K562 (cell line): ENCODE data around the gene CYSRT1. TPM values are rescaled to one million over a fixed set of nuclear protein-coding genes. Genes with fewer than 3 reads are reported as not detected.

Experiments used
- ASH1L ChIP-seq: fragments of 450-650 bp; IDR thresholded peaks from 2 replicates; pipeline ENCODE4 v1.6.1; 2018; ENCODE audit warnings: borderline replicate concordance, mild to moderate bottlenecking, low read depth; ENCODE audit not compliant: partially characterized antibody
- ATF4 ChIP-seq: fragments of 450-650 bp; formaldehyde crosslinking; IDR thresholded peaks from 2 replicates; pipeline ENCODE4 v1.4.0; 2022; ENCODE audit warnings: mild to moderate bottlenecking, moderate library complexity
- GATAD2A ChIP-seq: fragments of 450-650 bp; IDR thresholded peaks from 2 replicates; pipeline ENCODE4 v1.6.1; 2017
- KDM5B ChIP-seq: fragments of 200-600 bp; sonication (generic); IDR thresholded peaks from 2 replicates; pipeline ENCODE4 v1.6.1; 2012; ENCODE audit warnings: low read depth, mild to moderate bottlenecking, moderate library complexity, low read length, control low read depth, inconsistent platforms; ENCODE audit not compliant: insufficient replicate concordance
- MBD2 ChIP-seq: sonication (generic); IDR thresholded peaks from 2 replicates; pipeline ENCODE4 v1.6.1; 2016; ENCODE audit warnings: low read depth, borderline replicate concordance
- NR1H2 ChIP-seq: sonication (generic); formaldehyde crosslinking; IDR thresholded peaks from 2 replicates; pipeline ENCODE4 v1.4.0; 2020; ENCODE audit warnings: mild to moderate bottlenecking, missing genetic modification reagents
- RBM25 ChIP-seq: fragments of 200-400 bp; formaldehyde crosslinking; IDR thresholded peaks from 2 replicates; pipeline ENCODE4 v1.6.1; 2018; ENCODE audit warnings: low read length, low read depth, moderate library complexity; ENCODE audit not compliant: severe bottlenecking
- SMAD1 ChIP-seq: fragments of 150-350 bp; IDR thresholded peaks from 2 replicates; pipeline ENCODE4 v1.6.1; 2014; ENCODE audit warnings: low read length, low read depth; ENCODE audit not compliant: partially characterized antibody
- SMARCA4 ChIP-seq: fragments of 450-650 bp; IDR thresholded peaks from 2 replicates; pipeline ENCODE4 v1.6.1; 2016
- SREBF1 ChIP-seq: fragments of 150-350 bp; IDR thresholded peaks from 2 replicates; pipeline ENCODE4 v1.6.1; 2014; ENCODE audit warnings: antibody characterized with exemption, low read depth, low read length, borderline replicate concordance
- UBTF ChIP-seq, 2 experiments: IDR thresholded peaks; 2 replicates each; pipeline ENCODE4 v1.6.1; 2012; ENCODE audit warnings: improper control_type of control experiment in 2 of 2, low read depth in 2 of 2, low read length in 2 of 2, borderline replicate concordance in 1 of 2
- ZBTB12 ChIP-seq: fragments of 250-450 bp; sonication (Bioruptor Pico); IDR thresholded peaks from 2 replicates; pipeline ENCODE4 v1.4.0; 2020
- ZBTB9 ChIP-seq: fragments of 450-650 bp; formaldehyde crosslinking; IDR thresholded peaks from 2 replicates; pipeline ENCODE4 v1.4.0; 2020; ENCODE audit warnings: mild to moderate bottlenecking, moderate library complexity
- ZFPM2 ChIP-seq: fragments of 250-450 bp; sonication (Bioruptor Pico); IDR thresholded peaks from 2 replicates; pipeline ENCODE4 v1.5.1; 2022; ENCODE audit warnings: mild to moderate bottlenecking
- ZNF3 ChIP-seq: fragments of 250-450 bp; sonication (Bioruptor Pico); IDR thresholded peaks from 2 replicates; pipeline ENCODE4 v1.5.0; 2021; ENCODE audit warnings: mild to moderate bottlenecking, moderate library complexity
- polyA plus RNA-seq, 8 experiments: library from polyadenylated mRNA; depleted of rRNA in 4 of 8; stranded (reverse) in 5 of 8; unstranded in 3 of 8; fragments of >200 nt; fragmentation: Nextera tagmentation in 2 of 8; fragmentation: Illumina TruSeq in 1 of 8; extraction: Ambion mirVana in 2 of 8; extraction: Trizol in 1 of 8; gene quantifications; 2 replicates each; pipeline versions ENCODE4 v1.2.1 to v1.2.3, GENCODE V29; 2011 to 2014; ENCODE audit warnings: inconsistent platforms in 1 of 8, missing spikeins in 1 of 8
- total RNA-seq, 7 experiments: library from RNA; depleted of rRNA in 6 of 7; stranded (reverse); fragments of >200 nt in 6 of 7; fragmentation: Illumina TruSeq in 2 of 7; extraction: Trizol in 2 of 7; gene quantifications; 2 replicates each; pipeline versions ENCODE4 v1.2.1 to v1.2.3, GENCODE V29; 2011 to 2021; ENCODE audit warnings: low replicate concordance in 1 of 7
- TF ChIP-seq, protein P1 (sequence below): sonication (generic); formaldehyde crosslinking; IDR thresholded peaks from 2 replicates; pipeline ENCODE4 v1.5.0; 2020; ENCODE audit warnings: missing genetic modification reagents

Gene CYSRT1
- total and polyA plus RNA-seq, 9 of the 15 experiments (the other 6 are each of a cell fraction or from before 2014, with no cell fraction given) = 0.04 to 1.4 (median 0.42) TPM; not detected in 3

DNA sequence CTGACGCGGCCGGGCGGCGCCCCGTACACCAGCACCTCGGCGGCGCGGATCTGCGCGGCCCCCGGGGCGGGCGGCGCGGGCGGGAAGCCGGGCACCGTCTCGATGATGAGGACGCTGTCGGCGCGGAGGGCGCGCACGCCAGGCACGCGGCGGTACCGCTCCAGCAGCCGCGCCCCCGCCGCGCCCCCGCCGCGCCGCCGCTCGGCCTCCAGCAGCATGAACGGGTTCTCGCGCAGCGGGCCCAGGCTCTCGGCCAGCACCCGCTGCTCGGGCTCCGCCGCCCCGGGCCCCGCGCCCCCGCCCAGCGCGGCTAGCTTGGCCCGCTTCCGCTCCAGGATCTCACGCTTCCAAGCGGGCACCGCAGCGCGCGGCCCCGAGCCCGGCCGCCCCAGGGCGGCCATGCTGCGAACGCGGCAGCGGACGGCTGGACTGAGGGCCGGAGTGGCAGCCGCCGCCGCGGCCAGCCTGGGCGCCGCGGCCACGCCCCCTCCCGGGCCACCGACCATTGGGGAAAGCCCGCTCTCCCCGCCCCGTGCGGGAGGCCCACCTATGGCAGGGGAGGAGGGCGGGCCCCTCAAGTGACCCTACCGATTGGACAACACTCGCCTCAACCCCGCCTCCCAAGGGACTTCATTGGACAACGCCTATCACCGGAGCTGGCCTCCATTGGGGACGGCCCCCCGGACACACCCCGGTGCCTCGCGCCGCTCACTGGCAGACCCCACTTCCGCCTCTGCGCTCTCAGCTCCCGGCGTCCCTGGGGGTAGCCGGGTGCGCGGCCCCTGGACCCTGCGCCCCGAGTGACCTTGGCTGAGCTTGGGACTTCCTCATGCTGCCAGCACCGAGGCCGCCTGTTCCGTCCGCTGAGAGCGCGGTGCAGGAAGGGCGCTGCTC, 24.4 kb upstream of the CYSRT1 start, which contains the start of gene TPRN (continued):
- no peak for TF ChIP-seq ZBTB12
- TF ChIP-seq KDM5B = peak; percentile 89
- peak; percentile 60 for TF ChIP-seq SMAD1
- peak; percentile 84; the same call in 1 of the 2 replicates for TF ChIP-seq ZBTB9 (CRISPR knock-in tag)
- TF ChIP-seq SREBF1 = 0 out of 2 replicates have a peak, but pooled peaks have one; percentile 25
- no peak for TF ChIP-seq NR1H2 (CRISPR knock-in tag)
- peak; percentile 26; the same call in 1 of the 2 replicates for TF ChIP-seq ZFPM2
- TF ChIP-seq ATF4 (CRISPR knock-in tag) = 0 out of 2 replicates have a peak, but pooled peaks have one; percentile 19
- TF ChIP-seq ZNF3 = no peak
- TF ChIP-seq ASH1L = peak; percentile 94
- TF ChIP-seq SMARCA4 = peak; percentile 22; the same call in 1 of the 2 replicates
- TF ChIP-seq RBM25 = peak; percentile 99
- TF ChIP-seq UBTF (IDR thresholded peaks at IDR 0.05; ENCODE audit: borderline replicate concordance in 1 of 2, low read depth in 2 of 2, low read length in 2 of 2) = peak; percentile 40 to 57
- TF ChIP-seq, protein P1, sequence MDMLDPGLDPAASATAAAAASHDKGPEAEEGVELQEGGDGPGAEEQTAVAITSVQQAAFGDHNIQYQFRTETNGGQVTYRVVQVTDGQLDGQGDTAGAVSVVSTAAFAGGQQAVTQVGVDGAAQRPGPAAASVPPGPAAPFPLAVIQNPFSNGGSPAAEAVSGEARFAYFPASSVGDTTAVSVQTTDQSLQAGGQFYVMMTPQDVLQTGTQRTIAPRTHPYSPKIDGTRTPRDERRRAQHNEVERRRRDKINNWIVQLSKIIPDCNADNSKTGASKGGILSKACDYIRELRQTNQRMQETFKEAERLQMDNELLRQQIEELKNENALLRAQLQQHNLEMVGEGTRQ (CRISPR knock-in tag) = 0 out of 2 replicates have a peak, but pooled peaks have one; percentile 36
- TF ChIP-seq GATAD2A = no peak
- peak; percentile 96 for TF ChIP-seq MBD2
